K562 (cell line): ENCODE data around the gene ICAM1. TPM values are rescaled to one million over a fixed set of nuclear protein-coding genes. Genes with fewer than 3 reads are reported as not detected.

Source experiments
- CCAR2 ChIP-seq: fragments of 200-400 bp; formaldehyde crosslinking; IDR thresholded peaks from 2 replicates; pipeline ENCODE4 v1.6.1; 2017; ENCODE audit warnings: mild to moderate bottlenecking, low read depth, low read length
- GATAD2B ChIP-seq: fragments of 450-650 bp; IDR thresholded peaks from 2 replicates; pipeline ENCODE4 v1.6.1; 2017; ENCODE audit warnings: mild to moderate bottlenecking, borderline replicate concordance
- GTF2E2 ChIP-seq: fragments of 200-800 bp; sonication (Bioruptor generic); IDR thresholded peaks from 2 replicates; pipeline ENCODE4 v1.6.1; 2016; ENCODE audit warnings: missing genetic modification characterization, missing compliant biosample characterization
- JUNB ChIP-seq: fragments of 450-650 bp; formaldehyde crosslinking; conservative IDR thresholded peaks from 2 replicates; pipeline ENCODE4 v1.4.0; 2020; ENCODE audit warnings: mild to moderate bottlenecking
- MAZ ChIP-seq, 2 experiments: fragments of 450-650 bp in 1 of 2; sonication (generic) in 1 of 2; formaldehyde crosslinking; IDR thresholded peaks in 1 of 2; conservative IDR thresholded peaks in 1 of 2; 2 replicates each; pipeline versions ENCODE4 v1.4.0 to v1.5.0; 2020; ENCODE audit warnings: mild to moderate bottlenecking in 1 of 2, missing genetic modification reagents in 1 of 2
- MCM2 ChIP-seq: fragments of 450-650 bp; IDR thresholded peaks from 2 replicates; pipeline ENCODE4 v1.6.1; 2017; ENCODE audit warnings: low read depth, mild to moderate bottlenecking
- POLR2AphosphoS5 ChIP-seq: IDR thresholded peaks from 2 replicates; pipeline ENCODE4 v1.6.1; 2011; ENCODE audit warnings: mild to moderate bottlenecking, low read depth, low read length, moderate library complexity; ENCODE audit not compliant: control insufficient read depth, insufficient read depth
- RAD51 ChIP-seq: fragments of 450-650 bp; IDR thresholded peaks from 2 replicates; pipeline ENCODE4 v1.7.1; 2016; ENCODE audit warnings: low read depth, mild to moderate bottlenecking, borderline replicate concordance
- RBM15 ChIP-seq: fragments of 200-400 bp; formaldehyde crosslinking; IDR thresholded peaks from 2 replicates; pipeline ENCODE4 v1.6.1; 2018; ENCODE audit warnings: mild to moderate bottlenecking, low read length, moderate library complexity; ENCODE audit not compliant: insufficient read depth
- SIRT6 ChIP-seq: IDR thresholded peaks from one replicate; pipeline ENCODE4 v1.6.1; 2012; ENCODE audit warnings: low read depth, mild to moderate bottlenecking, control low read depth, inconsistent platforms, low read length, moderate library complexity
- SLC30A9 ChIP-seq: fragments of 250-450 bp; sonication (Bioruptor Pico); IDR thresholded peaks from 2 replicates; pipeline ENCODE4 v1.8.0; 2022; ENCODE audit warnings: mild to moderate bottlenecking, moderate library complexity
- SRSF7 ChIP-seq: fragments of 200-400 bp; formaldehyde crosslinking; optimal IDR thresholded peaks from 2 replicates; pipeline ENCODE3; 2017; ENCODE audit warnings: mild to moderate bottlenecking, low read depth, low read length
- SUPT5H ChIP-seq: fragments of 450-650 bp; IDR thresholded peaks from 2 replicates; pipeline ENCODE4 v1.6.1; 2016
- TCF7 ChIP-seq: sonication (generic); IDR thresholded peaks from 2 replicates; pipeline ENCODE4 v1.6.1; 2016; ENCODE audit warnings: antibody characterized with exemption, borderline replicate concordance
- TEAD4 ChIP-seq, 2 experiments: sonication (generic) in 1 of 2; formaldehyde crosslinking in 1 of 2; IDR thresholded peaks; 2 replicates each; pipeline versions ENCODE4 v1.6.1 to v1.8.0; 2012 to 2022; ENCODE audit warnings: borderline replicate concordance in 1 of 2, inconsistent platforms in 1 of 2, low read length in 1 of 2, mild to moderate bottlenecking in 1 of 2, missing genetic modification reagents in 1 of 2
- TOE1 ChIP-seq, 2 experiments: fragments of 450-650 bp in 1 of 2; sonication (generic) in 1 of 2; formaldehyde crosslinking in 1 of 2; IDR thresholded peaks; 2 replicates each; pipeline versions ENCODE4 v1.7.1 to v1.8.0; 2016 to 2022; ENCODE audit warnings: borderline replicate concordance in 2 of 2, mild to moderate bottlenecking in 2 of 2, antibody characterized with exemption in 1 of 2, inconsistent platforms in 1 of 2, low read depth in 1 of 2, missing genetic modification reagents in 1 of 2, moderate library complexity in 1 of 2
- ZNF431 ChIP-seq: sonication (generic); formaldehyde crosslinking; IDR thresholded peaks from 2 replicates; pipeline ENCODE4 v1.8.0; 2022; ENCODE audit warnings: mild to moderate bottlenecking, missing genetic modification reagents
- ZNF77 ChIP-seq: fragments of 250-450 bp; sonication (Bioruptor Pico); IDR thresholded peaks from 2 replicates; pipeline ENCODE4 v1.5.0; 2020
- polyA plus RNA-seq, 8 experiments: library from polyadenylated mRNA; depleted of rRNA in 4 of 8; stranded (reverse) in 5 of 8; unstranded in 3 of 8; fragments of >200 nt; fragmentation: Nextera tagmentation in 2 of 8; fragmentation: Illumina TruSeq in 1 of 8; extraction: Ambion mirVana in 2 of 8; extraction: Trizol in 1 of 8; gene quantifications; 2 replicates each; pipeline versions ENCODE4 v1.2.1 to v1.2.3, GENCODE V29; 2011 to 2014; ENCODE audit warnings: inconsistent platforms in 1 of 8, missing spikeins in 1 of 8
- total RNA-seq, 7 experiments: library from RNA; depleted of rRNA in 6 of 7; stranded (reverse); fragments of >200 nt in 6 of 7; fragmentation: Illumina TruSeq in 2 of 7; extraction: Trizol in 2 of 7; gene quantifications; 2 replicates each; pipeline versions ENCODE4 v1.2.1 to v1.2.3, GENCODE V29; 2011 to 2021; ENCODE audit warnings: low replicate concordance in 1 of 7
- TF ChIP-seq, protein P1 (sequence below): fragments of 250-450 bp; sonication (Bioruptor Pico); IDR thresholded peaks from 2 replicates; pipeline ENCODE4 v1.6.1; 2021; ENCODE audit warnings: mild to moderate bottlenecking
- TF ChIP-seq, protein P2 (sequence below): fragments of 250-450 bp; sonication (Bioruptor Pico); IDR thresholded peaks from 2 replicates; pipeline ENCODE4 v1.5.0; 2021
- TF ChIP-seq, protein P3 (sequence below): sonication (generic); formaldehyde crosslinking; IDR thresholded peaks from 2 replicates; pipeline ENCODE4 v1.8.0; 2022; ENCODE audit warnings: mild to moderate bottlenecking, missing genetic modification reagents
- TF ChIP-seq, protein P4 (sequence below), 2 experiments: IDR thresholded peaks; 2 replicates each; pipeline ENCODE4 v1.6.1; 2012; ENCODE audit warnings: improper control_type of control experiment in 2 of 2, low read depth in 2 of 2, low read length in 2 of 2, borderline replicate concordance in 1 of 2

ICAM1 gene
- total and polyA plus RNA-seq, 9 of the 15 experiments (the other 6 are each of a cell fraction or from before 2014, with no cell fraction given), result 2.3 to 24.4 (median 13.4) TPM

DNA sequence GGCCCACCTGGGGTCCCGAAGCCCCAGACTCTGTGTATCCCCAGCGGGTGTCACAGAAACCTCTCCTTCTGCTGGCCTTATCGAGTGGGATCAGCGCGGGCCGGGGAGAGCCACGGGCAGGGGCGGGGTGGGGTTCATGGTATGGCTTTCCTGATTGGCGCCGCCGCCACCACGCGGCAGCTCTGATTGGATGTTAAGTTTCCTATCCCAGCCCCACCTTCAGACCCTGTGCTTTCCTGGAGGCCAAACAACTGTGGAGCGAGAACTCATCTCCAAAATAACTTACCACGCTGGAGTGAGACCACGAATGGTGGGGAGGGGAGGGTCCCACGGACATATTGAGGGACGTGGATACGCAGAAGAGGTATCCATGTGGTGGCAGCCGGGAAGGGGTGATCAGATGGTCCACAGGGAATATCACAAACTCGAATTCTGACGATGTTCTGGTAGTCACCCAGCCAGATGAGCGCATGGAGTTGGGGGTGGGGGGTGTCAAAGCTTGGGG lies 17.8 kb downstream of the ICAM1 start (continued):
- TF ChIP-seq TOE1 (IDR thresholded peaks at IDR 0.05; ENCODE audit: borderline replicate concordance), result no peak
- TF ChIP-seq TOE1 (CRISPR knock-in tag; IDR thresholded peaks at IDR 0.05; ENCODE audit: borderline replicate concordance, low read depth), result no peak
- no peak for TF ChIP-seq GATAD2B
- TF ChIP-seq, protein P1, sequence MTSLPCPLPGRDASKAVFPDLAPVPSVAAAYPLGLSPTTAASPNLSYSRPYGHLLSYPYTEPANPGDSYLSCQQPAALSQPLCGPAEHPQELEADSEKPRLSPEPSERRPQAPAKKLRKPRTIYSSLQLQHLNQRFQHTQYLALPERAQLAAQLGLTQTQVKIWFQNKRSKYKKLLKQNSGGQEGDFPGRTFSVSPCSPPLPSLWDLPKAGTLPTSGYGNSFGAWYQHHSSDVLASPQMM, result no peak
- TF ChIP-seq MCM2, result no peak
- TF ChIP-seq TCF7, result no peak
- TF ChIP-seq ZNF431 (CRISPR knock-in tag), result no peak
- no peak for TF ChIP-seq ZNF77
- TF ChIP-seq MAZ (CRISPR knock-in tag; conservative IDR thresholded peaks at IDR 0.05 in 1 of 2, IDR thresholded peaks at IDR 0.05 in 1 of 2), result no peak
- no peak for TF ChIP-seq JUNB (CRISPR knock-in tag)
- no peak for TF ChIP-seq SRSF7
- TF ChIP-seq GTF2E2 (tag), result peak; percentile 34; the same call in 1 of the 2 replicates
- TF ChIP-seq CCAR2, result no peak
- TF ChIP-seq SIRT6, result no peak
- TF ChIP-seq, protein P2, sequence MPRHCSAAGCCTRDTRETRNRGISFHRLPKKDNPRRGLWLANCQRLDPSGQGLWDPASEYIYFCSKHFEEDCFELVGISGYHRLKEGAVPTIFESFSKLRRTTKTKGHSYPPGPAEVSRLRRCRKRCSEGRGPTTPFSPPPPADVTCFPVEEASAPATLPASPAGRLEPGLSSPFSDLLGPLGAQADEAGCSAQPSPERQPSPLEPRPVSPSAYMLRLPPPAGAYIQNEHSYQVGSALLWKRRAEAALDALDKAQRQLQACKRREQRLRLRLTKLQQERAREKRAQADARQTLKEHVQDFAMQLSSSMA, result no peak
- TF ChIP-seq RAD51, result no peak
- TF ChIP-seq RBM15, result no peak
- TF ChIP-seq, protein P3, sequence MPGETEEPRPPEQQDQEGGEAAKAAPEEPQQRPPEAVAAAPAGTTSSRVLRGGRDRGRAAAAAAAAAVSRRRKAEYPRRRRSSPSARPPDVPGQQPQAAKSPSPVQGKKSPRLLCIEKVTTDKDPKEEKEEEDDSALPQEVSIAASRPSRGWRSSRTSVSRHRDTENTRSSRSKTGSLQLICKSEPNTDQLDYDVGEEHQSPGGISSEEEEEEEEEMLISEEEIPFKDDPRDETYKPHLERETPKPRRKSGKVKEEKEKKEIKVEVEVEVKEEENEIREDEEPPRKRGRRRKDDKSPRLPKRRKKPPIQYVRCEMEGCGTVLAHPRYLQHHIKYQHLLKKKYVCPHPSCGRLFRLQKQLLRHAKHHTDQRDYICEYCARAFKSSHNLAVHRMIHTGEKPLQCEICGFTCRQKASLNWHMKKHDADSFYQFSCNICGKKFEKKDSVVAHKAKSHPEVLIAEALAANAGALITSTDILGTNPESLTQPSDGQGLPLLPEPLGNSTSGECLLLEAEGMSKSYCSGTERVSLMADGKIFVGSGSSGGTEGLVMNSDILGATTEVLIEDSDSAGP (CRISPR knock-in tag), result no peak
- TF ChIP-seq TEAD4 (IDR thresholded peaks at IDR 0.05; ENCODE audit: low read length), result no peak
- no peak for TF ChIP-seq TEAD4 (CRISPR knock-in tag; IDR thresholded peaks at IDR 0.05; ENCODE audit: borderline replicate concordance)
- TF ChIP-seq POLR2AphosphoS5, result peak; percentile 68
- TF ChIP-seq SLC30A9, result no peak
- TF ChIP-seq, protein P4, sequence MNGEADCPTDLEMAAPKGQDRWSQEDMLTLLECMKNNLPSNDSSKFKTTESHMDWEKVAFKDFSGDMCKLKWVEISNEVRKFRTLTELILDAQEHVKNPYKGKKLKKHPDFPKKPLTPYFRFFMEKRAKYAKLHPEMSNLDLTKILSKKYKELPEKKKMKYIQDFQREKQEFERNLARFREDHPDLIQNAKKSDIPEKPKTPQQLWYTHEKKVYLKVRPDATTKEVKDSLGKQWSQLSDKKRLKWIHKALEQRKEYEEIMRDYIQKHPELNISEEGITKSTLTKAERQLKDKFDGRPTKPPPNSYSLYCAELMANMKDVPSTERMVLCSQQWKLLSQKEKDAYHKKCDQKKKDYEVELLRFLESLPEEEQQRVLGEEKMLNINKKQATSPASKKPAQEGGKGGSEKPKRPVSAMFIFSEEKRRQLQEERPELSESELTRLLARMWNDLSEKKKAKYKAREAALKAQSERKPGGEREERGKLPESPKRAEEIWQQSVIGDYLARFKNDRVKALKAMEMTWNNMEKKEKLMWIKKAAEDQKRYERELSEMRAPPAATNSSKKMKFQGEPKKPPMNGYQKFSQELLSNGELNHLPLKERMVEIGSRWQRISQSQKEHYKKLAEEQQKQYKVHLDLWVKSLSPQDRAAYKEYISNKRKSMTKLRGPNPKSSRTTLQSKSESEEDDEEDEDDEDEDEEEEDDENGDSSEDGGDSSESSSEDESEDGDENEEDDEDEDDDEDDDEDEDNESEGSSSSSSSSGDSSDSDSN (IDR thresholded peaks at IDR 0.05; ENCODE audit: borderline replicate concordance in 1 of 2, low read depth in 2 of 2, low read length in 2 of 2), result no peak
- TF ChIP-seq SUPT5H, result peak; percentile 85
